ENCODE data around the gene ZNF83. TPM values are rescaled to one million over a fixed set of nuclear protein-coding genes. Genes with fewer than 3 reads are reported as not detected.
"Not testable (repeated sequence)": the region's sequence is repeated elsewhere in the genome, so short reads cannot be mapped to it uniquely, and the experiment has no call there.

ZNF83 gene
- total RNA-seq, 4 donors from 2014 or later, result 40.6 to 481 (median 100) TPM

DNA sequence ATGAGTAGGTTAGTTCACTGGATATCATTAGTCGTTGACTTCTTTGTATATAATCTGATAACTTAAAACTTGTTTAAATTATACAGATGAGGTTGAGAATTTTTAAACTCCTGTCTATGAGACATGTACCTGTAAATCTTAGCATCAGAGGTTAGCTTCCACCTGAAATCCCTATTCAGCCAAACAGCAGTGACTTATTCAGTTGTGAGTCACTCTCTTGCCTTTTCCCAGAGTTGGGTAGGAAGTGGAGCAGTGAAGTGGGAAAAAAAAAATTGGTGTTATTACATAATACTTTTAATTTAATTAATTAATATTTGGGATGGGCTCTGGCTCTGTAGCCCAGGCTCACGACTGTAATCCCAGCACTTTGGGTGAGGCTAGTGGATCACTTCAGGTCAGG is 35.2 kb downstream of the ZNF83 start:
- no peaks in the 10 kb centered on the region for H3K36me3 ChIP-seq
- H3K9me3 ChIP-seq, result no peaks in the 10 kb centered on the region
- TF ChIP-seq POLR2A (IDR thresholded peaks at IDR 0.05), result no peak
- TF ChIP-seq, protein P1, sequence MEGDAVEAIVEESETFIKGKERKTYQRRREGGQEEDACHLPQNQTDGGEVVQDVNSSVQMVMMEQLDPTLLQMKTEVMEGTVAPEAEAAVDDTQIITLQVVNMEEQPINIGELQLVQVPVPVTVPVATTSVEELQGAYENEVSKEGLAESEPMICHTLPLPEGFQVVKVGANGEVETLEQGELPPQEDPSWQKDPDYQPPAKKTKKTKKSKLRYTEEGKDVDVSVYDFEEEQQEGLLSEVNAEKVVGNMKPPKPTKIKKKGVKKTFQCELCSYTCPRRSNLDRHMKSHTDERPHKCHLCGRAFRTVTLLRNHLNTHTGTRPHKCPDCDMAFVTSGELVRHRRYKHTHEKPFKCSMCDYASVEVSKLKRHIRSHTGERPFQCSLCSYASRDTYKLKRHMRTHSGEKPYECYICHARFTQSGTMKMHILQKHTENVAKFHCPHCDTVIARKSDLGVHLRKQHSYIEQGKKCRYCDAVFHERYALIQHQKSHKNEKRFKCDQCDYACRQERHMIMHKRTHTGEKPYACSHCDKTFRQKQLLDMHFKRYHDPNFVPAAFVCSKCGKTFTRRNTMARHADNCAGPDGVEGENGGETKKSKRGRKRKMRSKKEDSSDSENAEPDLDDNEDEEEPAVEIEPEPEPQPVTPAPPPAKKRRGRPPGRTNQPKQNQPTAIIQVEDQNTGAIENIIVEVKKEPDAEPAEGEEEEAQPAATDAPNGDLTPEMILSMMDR (IDR thresholded peaks at IDR 0.05), result no peak
- H3K27me3 ChIP-seq, result no peaks in the 10 kb centered on the region
- H3K27ac ChIP-seq, result peak overlapping the region; percentile 64 to 78
- no peak overlapping the region for H3K4me3 ChIP-seq
- intact Hi-C loops (cut with DNase I; ENCODE audit: low total_unique reads), result no loop called here
- no peaks in the 10 kb centered on the region for H3K4me1 ChIP-seq
- DNase-seq, result no peak

DNA sequence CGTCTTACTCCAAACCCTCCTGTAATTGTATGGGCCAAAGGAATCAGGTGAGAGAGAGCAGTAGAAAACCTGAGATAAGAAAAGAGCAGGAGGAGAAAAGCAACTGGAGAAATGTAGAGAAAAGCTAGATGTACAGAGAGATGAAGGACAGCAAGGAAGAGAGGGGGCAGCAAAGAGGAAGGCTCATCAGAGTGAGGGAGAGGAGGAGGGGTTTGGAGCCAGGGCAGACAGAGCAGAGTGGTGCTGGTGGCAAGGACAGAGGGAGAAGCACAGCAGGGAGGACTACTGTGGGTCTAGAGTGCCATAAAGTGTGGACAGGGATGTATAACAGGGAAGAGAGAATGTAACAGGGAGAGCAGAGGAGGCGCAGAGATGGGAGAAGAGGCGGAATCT is 36.2 kb downstream of the ZNF83 start:
- peak overlapping the region; percentile 78 to 86 for H3K27ac ChIP-seq
- not testable (repeated sequence) for DNase-seq
- TF ChIP-seq, protein P1 (IDR thresholded peaks at IDR 0.05), result peak; percentile 16 to 43 (median 36)

DNA sequence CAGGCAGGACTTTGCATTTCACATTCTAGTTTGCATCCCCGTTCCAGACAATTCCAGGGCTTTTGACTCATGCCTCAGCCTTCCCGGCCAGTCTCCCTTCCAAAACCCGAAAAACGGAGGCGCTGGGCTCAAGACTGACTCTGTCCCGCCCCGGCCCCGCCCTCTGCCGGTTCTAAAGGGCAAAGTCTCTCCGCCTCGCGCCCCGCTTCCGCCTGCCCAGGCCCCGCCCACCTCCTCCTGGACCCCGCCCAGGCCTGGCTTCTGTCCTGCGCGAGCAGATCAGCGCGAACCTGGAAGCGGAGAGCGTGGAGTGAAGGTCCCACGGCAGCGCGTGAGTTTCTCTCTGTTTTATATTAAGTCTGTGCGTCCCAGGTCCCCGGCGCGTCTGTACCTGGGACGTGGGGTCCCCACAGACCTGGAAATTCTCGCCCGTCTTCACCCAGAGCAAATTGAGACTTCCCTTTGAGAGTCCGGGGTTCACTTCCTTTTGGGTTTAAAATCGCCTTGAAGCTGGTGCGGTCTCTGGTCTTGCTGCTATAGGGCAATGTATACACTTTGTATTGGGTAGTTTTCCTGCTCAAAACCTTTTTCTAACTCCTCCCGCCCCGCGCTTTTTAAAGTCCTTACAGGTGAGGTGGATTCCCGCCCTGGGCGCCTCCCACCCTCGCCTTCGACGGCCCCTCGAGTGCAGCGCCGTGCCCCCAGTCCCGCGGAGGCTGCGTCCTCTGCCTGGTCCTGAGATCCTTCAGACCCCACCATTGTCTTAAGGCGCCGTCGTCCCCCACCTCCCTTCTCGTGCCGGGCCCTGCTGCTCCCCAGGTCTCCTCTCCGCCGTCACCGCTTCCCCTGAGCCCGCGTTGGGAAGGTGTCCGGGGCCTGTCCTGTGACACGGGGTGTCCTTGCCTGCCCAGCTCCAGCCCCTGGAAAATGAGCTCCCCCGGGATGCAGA is 36.9 kb downstream of the ZNF83 start:
- no peaks in the 10 kb centered on the region for H3K4me1 ChIP-seq
- H3K4me3 ChIP-seq, result peak overlapping the region; percentile 72 to 78
- peak; percentile 95 to 96 for DNase-seq
- H3K36me3 ChIP-seq, result no peaks in the 10 kb centered on the region
- H3K27ac ChIP-seq, result peak overlapping the region; percentile 78 to 86
- H3K9me3 ChIP-seq, result no peaks in the 10 kb centered on the region
- TF ChIP-seq, protein P1 (IDR thresholded peaks at IDR 0.05), result peak; percentile 22 to 40 (median 34)
- TF ChIP-seq POLR2A (IDR thresholded peaks at IDR 0.05), result peak in 1 of 2 donors; percentile 42
- no peaks in the 10 kb centered on the region for H3K27me3 ChIP-seq
- intact Hi-C loops (cut with DNase I; ENCODE audit: low total_unique reads), result no loop called here

More for the DNA sequence above, 36.2 kb downstream of the ZNF83 start:
- H3K4me1 ChIP-seq; H3K9me3 ChIP-seq; H3K27me3 ChIP-seq; H3K36me3 ChIP-seq; intact Hi-C loops (cut with DNase I; ENCODE audit: low total_unique reads): not testable (repeated sequence)
- peak overlapping the region; percentile 72 to 78 for H3K4me3 ChIP-seq

DNA sequence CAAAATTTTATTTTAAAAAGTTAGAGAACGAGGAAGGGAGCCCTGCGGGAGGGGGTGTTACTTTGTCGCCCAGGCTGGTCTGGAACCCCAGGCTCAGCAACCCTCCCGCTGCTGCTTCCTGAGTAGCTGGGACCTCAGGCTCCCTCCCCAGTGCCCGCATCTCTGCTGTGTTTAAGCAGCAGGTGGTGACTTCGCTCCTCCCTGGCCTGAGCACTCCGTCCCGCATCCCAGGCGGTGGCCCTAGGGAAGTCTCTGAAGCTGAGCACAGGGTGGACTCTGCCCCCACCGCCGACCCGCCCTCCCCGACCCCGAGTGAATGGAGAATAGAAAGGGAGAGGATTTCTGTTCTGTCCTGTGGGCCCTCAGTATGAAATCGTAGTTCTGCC is 37.5 kb downstream of the ZNF83 start:
- no peak for DNase-seq
- peak overlapping the region; percentile 72 to 78 for H3K4me3 ChIP-seq
- intact Hi-C loops (cut with DNase I; ENCODE audit: low total_unique reads), result no loop called here

DNA sequence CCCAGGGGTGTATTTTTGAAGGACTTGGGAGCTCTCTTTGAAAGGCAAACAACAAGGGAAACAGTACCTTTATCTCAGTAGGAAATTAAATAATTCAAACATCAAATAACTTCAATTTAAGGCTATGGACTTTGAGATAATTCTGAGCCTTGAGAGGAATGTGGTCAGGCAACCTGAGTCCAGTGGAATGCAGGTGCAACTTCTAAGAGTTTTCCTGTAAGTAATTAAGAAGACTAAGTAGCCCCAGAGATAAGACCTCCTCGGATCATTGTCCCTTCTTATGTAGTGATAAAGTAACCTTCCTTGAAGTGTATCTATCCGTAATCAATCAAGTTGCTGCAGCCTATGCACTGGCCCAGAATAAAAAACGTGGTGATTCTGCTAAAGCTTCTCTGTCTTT is 38.9 kb downstream of the ZNF83 start:
- intact Hi-C loops (cut with DNase I; ENCODE audit: low total_unique reads), result no loop called here

More for the DNA sequence above, 37.5 kb downstream of the ZNF83 start:
- TF ChIP-seq, protein P1 (IDR thresholded peaks at IDR 0.05), result no peak
- TF ChIP-seq POLR2A (IDR thresholded peaks at IDR 0.05), result no peak
- H3K27me3 ChIP-seq, result no peaks in the 10 kb centered on the region
- H3K4me1 ChIP-seq, result no peaks in the 10 kb centered on the region
- no peaks in the 10 kb centered on the region for H3K9me3 ChIP-seq
- H3K27ac ChIP-seq, result peak overlapping the region; percentile 78 to 86
- no peaks in the 10 kb centered on the region for H3K36me3 ChIP-seq

DNA sequence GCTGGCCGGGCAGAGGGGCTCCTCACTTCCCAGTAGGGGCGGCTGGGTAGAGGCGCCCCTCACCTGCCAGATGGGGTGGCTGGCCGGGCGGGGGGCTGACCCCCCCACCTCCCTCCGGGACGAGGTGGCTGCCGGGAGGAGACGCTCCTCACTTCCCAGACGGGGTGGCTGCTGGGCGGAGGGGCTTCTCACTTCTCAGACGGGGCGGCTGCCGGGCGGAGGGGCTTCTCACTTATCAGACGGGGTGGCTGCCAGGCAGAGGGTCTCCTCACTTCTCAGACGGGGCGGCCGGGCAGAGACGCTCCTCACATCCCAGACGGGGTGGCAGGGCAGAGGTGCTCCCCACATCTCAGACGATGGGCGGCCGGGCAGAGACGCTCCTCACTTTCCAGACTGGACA is 44.7 kb downstream of the ZNF83 start:
- H3K27me3 ChIP-seq; H3K4me1 ChIP-seq; DNase-seq; H3K27ac ChIP-seq; H3K36me3 ChIP-seq; H3K9me3 ChIP-seq; H3K4me3 ChIP-seq; intact Hi-C loops (cut with DNase I; ENCODE audit: low total_unique reads): not testable (repeated sequence)

More for the DNA sequence above, 38.9 kb downstream of the ZNF83 start:
- H3K27me3 ChIP-seq, result no peaks in the 10 kb centered on the region
- no peak overlapping the region for H3K4me3 ChIP-seq
- no peaks in the 10 kb centered on the region for H3K9me3 ChIP-seq
- H3K27ac ChIP-seq, result no peak overlapping the region
- H3K4me1 ChIP-seq, result no peaks in the 10 kb centered on the region
- no peak for TF ChIP-seq POLR2A (IDR thresholded peaks at IDR 0.05)
- TF ChIP-seq, protein P1 (IDR thresholded peaks at IDR 0.05), result no peak
- no peaks in the 10 kb centered on the region for H3K36me3 ChIP-seq
- DNase-seq, result no peak
